Mesodermal cell (in vitro differentiated cells): ENCODE data around the gene INPP5F. TPM values are rescaled to one million over a fixed set of nuclear protein-coding genes. Genes with fewer than 3 reads are reported as not detected.

ENCODE experiments used
- H3K27ac ChIP-seq: 2 replicates; pipeline ENCODE4 v1.7.0; 2013; ENCODE audit warnings: mild to moderate bottlenecking, low read depth, low read length, moderate library complexity; ENCODE audit not compliant: severe bottlenecking
- H3K36me3 ChIP-seq: 2 replicates; pipeline ENCODE4 v1.7.1; 2013; ENCODE audit warnings: mild to moderate bottlenecking, low read length, moderate library complexity; ENCODE audit not compliant: control insufficient read depth, insufficient read depth
- H3K4me1 ChIP-seq: one replicate; pipeline ENCODE4 v1.7.1; 2013; ENCODE audit warnings: mild to moderate bottlenecking, low read length; ENCODE audit not compliant: insufficient read depth, control insufficient read depth, poor library complexity, severe bottlenecking
- H3K4me3 ChIP-seq: 2 replicates; pipeline ENCODE4 v1.7.0; 2013; ENCODE audit warnings: low read length, control low read depth, mild to moderate bottlenecking; ENCODE audit not compliant: insufficient read depth, poor library complexity, severe bottlenecking; ENCODE audit errors: extremely low read depth
- H3K9me3 ChIP-seq: 2 replicates; pipeline ENCODE4 v1.7.1; 2013; ENCODE audit warnings: mild to moderate bottlenecking, low read length, moderate library complexity; ENCODE audit not compliant: control insufficient read depth
- WGBS, 2 experiments: methylation state at CpG; one replicate each; pipeline ENCODE4 v1.1.5; 2013; ENCODE audit warnings: missing lambda C conversion rate in 2 of 2; ENCODE audit not compliant: insufficient coverage in 2 of 2; 5-methylcytosine and 5-hydroxymethylcytosine counted together
- polyA plus RNA-seq, 2 experiments: library from polyadenylated mRNA; stranded (reverse); fragments of 50-300 nt; gene quantifications; one replicate each; pipeline ENCODE4 v1.2.3, GENCODE V29; 2013

Gene INPP5F, protein sequence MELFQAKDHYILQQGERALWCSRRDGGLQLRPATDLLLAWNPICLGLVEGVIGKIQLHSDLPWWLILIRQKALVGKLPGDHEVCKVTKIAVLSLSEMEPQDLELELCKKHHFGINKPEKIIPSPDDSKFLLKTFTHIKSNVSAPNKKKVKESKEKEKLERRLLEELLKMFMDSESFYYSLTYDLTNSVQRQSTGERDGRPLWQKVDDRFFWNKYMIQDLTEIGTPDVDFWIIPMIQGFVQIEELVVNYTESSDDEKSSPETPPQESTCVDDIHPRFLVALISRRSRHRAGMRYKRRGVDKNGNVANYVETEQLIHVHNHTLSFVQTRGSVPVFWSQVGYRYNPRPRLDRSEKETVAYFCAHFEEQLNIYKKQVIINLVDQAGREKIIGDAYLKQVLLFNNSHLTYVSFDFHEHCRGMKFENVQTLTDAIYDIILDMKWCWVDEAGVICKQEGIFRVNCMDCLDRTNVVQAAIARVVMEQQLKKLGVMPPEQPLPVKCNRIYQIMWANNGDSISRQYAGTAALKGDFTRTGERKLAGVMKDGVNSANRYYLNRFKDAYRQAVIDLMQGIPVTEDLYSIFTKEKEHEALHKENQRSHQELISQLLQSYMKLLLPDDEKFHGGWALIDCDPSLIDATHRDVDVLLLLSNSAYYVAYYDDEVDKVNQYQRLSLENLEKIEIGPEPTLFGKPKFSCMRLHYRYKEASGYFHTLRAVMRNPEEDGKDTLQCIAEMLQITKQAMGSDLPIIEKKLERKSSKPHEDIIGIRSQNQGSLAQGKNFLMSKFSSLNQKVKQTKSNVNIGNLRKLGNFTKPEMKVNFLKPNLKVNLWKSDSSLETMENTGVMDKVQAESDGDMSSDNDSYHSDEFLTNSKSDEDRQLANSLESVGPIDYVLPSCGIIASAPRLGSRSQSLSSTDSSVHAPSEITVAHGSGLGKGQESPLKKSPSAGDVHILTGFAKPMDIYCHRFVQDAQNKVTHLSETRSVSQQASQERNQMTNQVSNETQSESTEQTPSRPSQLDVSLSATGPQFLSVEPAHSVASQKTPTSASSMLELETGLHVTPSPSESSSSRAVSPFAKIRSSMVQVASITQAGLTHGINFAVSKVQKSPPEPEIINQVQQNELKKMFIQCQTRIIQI
- polyA plus RNA-seq (2013, experiment 1 of 2): 87.0 TPM
- polyA plus RNA-seq (2013, experiment 2 of 2): 84.7 TPM

DNA sequence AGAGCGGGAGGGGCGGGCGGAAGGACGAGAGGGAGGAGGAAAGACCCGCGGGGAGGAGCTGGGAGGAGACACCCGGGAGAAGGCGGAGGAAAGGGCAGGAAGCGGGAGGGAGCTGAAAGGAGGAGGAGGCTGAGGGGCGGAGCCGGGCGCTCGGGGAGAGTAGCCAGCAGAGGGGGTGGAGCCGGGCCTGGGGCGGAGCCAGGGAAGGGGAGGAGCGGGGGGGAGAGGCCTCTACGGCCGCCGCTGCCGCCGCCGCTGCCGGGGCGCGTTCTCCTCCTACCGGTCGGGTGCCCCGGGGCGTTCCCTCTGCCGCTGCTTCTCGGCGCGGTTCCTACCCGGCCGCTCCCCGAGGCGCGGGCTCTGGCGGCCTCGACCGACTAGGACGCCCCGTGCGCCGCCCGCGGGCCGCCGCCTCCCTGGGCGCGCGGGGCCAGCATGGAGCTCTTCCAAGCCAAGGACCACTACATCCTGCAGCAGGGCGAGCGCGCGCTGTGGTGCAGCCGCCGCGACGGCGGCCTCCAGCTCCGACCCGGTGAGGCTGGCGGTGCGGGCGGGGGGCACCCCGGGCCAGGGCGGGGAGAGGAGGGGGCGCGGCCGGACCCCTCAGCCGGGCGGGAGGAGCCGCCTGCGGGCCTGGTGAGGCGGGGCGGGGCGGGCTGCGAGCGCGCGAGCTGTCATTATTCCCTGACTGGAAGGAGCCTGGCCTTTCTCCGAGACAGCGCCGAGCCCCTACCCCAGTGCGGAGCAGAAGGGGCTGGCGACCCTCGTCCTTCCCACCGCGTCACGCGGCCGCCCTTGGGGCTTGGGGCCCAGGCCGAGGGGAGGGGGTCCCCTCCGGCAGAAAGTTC is at the start of gene INPP5F:
TSS of gene INPP5F (plus strand) at position 223 of the 848 bp plus-strand sequence. CDS start at position 436, 213 bp downstream.
- H3K4me1 ChIP-seq: peaks cover 12% of the 10 kb centered on the region
- H3K9me3 ChIP-seq: no peaks in the 10 kb centered on the region
- 0 to 1% methylated on average over 63 to 65 of the region's 95 CpGs for WGBS, 2 experiments
- no peaks in the 10 kb centered on the region for H3K36me3 ChIP-seq
- H3K27ac ChIP-seq: peak within 1 kb of the TSS; percentile 85
- H3K4me3 ChIP-seq: peak within 1 kb of the TSS; percentile 71

DNA sequence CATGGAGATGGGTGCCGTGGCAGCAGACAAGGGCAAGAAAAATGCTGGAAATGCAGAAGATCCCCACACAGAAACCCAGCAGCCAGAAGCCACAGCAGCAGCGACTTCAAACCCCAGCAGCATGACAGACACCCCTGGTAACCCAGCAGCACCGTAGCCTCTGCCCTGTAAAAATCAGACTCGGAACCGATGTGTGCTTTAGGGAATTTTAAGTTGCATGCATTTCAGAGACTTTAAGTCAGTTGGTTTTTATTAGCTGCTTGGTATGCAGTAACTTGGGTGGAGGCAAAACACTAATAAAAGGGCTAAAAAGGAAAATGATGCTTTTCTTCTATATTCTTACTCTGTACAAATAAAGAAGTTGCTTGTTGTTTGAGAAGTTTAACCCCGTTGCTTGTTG is 48.7 kb upstream of the INPP5F start:
- Histone ChIP-seq H3K4me3 (no peak overlapping the region), H3K4me1 (peaks cover 26% of the 10 kb centered on the region), H3K36me3 (peaks cover 62% of the 10 kb centered on the region), H3K27ac (no peak overlapping the region), H3K9me3 (no peaks in the 10 kb centered on the region)
- WGBS, 2 experiments: 97 to 98% methylated on average over 5 of the region's 6 CpGs

DNA sequence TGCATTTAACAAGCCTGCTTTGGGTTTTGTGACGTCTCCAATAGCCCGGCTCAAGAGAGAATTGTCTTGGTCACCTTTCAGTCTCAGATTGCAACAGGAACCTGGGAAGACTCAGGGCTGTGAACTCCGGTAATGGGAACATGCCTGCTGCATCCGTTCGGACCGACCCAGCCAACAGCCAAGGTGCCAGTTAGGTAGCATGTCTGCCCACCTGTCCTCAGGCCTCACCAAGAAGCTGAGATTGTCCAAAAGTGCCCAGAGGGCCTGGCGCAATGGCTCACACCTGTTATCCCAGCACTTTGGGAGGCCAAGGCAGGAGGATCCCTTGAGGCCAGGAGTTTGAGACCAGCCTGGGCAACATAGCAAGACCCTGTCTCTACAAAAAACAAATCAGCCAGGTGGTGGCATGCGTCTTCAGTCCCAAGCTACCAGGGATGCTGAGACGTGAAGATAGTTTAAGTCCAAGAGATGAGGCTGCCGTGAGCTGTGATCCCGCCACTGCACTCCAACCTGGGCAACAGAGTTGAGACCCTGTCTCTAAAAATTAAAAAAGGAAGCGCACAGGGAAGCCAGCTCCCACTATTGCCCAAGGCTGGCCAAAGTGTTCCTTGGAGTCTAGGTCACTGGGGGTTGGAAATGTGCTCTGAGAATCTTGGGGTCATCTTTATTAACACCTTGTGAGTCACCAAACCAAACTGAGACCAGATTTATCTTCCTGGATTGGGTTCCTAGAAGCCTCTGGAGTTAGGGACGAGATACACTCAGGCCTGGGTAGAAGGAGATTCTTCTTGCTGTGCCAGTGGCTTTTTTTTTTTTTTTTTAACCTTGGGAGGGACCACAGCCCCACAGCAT is 47.7 kb upstream of the INPP5F start:
- Histone ChIP-seq H3K27ac (no peak overlapping the region), H3K4me3 (no peak overlapping the region), H3K4me1 (peaks cover 20% of the 10 kb centered on the region), H3K36me3 (peaks cover 52% of the 10 kb centered on the region), H3K9me3 (no peaks in the 10 kb centered on the region)
- WGBS, 2 experiments: 97 to 99% methylated on average over 11 of the region's 13 CpGs

DNA sequence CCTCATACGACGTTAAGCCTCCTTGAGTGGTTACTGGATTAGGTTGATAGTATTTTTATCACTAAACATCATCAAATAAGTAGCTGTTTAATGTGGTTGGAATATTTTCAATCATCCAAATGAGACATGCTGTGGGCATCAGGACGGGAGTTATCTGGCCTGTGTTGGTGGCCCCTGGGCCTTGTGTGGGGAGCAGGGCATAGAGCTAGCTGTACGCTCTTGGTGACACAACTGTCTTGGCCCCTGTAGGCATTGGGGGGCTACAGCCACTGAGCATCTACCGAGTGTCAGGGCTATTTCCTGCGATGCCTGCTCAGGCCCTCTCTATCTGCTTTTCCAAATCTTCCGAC is 46.4 kb upstream of the INPP5F start:
- H3K36me3 ChIP-seq: peaks cover 39% of the 10 kb centered on the region
- H3K9me3 ChIP-seq: no peaks in the 10 kb centered on the region
- H3K27ac ChIP-seq: no peak overlapping the region
- peaks cover 20% of the 10 kb centered on the region for H3K4me1 ChIP-seq
- H3K4me3 ChIP-seq: no peak overlapping the region
- 93 to 95% methylated on average over 3 to 5 of the region's 7 CpGs for WGBS, 2 experiments

DNA sequence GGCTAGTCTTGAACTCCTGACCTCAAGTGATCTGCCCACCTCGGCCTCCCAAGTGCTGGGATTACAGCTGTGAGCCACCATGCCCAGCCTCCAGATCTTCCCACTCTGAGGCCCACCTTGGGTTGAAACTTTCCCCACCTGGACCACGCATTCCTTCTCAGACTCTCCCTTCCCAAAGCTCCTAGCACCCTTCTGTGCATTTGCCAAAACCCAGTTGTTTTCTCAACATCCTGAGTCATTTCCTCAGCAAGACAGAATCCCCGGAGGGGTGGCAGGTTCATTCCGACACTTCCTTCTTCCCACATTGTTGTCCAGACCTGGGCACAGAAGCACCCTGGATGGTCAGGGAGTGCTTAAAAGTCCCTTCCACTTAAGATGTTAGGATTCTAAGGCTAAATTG is 45.8 kb upstream of the INPP5F start:
- Histone ChIP-seq H3K4me1 (peaks cover 19% of the 10 kb centered on the region), H3K27ac (peak overlapping the region; percentile 51), H3K4me3 (no peak overlapping the region), H3K9me3 (no peaks in the 10 kb centered on the region), H3K36me3 (peaks cover 33% of the 10 kb centered on the region)
- WGBS, 2 experiments: 73 to 85% methylated on average over 2 to 3 of the region's 4 CpGs

DNA sequence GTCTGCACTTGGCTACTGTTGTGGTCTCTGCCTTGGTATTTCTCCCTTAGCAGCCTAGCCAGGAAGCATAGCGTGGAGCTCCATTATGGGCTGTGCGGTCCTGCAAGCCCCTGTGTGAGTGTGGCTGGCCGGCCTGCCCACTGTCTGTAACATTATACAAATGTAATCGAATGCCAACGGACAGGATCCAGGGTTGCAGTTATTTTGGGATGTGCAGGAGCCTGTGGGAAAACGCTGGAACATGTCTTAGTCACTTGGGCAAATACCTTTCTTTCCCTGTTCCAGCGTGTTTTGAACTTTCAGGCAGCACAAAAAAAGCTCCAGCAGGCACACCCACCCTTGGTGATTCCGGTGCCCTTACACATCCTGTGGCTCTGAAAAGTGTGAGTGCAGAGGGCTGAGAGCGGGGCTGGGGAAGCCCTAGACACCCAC is 45.2 kb upstream of the INPP5F start:
- Histone ChIP-seq H3K4me3 (no peak overlapping the region), H3K9me3 (no peaks in the 10 kb centered on the region), H3K27ac (no peak overlapping the region), H3K4me1 (peaks cover 14% of the 10 kb centered on the region), H3K36me3 (peaks cover 28% of the 10 kb centered on the region)
- WGBS, 2 experiments: 90 to 99% methylated on average over 5 to 7 of the region's 9 CpGs

DNA sequence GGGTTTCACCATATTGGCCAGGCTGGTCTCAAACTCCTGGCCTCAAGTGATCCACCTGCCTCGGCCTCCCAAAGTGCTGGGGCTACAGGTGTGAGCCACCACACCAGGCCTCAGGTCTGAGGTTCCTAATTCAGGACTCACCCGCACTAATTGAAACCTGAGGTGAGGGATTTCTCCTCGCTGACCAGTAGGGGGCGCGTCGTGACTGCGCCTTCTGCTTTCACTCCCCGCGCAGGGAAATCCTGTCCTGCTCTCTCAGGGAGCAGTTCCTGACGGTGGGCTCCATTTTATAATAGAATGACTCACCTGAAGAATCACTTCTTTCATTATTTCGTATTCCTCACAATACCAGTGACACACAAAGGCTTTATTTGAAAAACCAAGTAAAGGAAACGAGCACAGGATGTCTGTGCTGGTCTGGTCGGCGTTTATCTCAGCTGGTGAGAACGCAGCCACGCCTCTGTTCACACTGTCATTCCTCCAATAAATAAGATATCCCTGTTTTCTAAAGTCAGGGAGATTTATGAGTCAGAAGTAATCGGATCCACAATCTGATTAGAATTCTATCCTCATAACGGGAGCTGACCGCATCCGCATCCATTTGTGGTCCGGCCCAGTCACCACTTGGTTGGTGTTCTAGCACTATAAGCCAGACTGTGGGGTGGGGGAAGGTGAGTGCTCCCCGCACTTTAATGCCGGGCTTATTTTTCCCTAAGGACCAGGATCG is 39.2 kb upstream of the INPP5F start:
- H3K36me3 ChIP-seq: no peaks in the 10 kb centered on the region
- WGBS, 2 experiments: 1 to 10% methylated on average over 9 to 11 of the region's 24 CpGs

DNA sequence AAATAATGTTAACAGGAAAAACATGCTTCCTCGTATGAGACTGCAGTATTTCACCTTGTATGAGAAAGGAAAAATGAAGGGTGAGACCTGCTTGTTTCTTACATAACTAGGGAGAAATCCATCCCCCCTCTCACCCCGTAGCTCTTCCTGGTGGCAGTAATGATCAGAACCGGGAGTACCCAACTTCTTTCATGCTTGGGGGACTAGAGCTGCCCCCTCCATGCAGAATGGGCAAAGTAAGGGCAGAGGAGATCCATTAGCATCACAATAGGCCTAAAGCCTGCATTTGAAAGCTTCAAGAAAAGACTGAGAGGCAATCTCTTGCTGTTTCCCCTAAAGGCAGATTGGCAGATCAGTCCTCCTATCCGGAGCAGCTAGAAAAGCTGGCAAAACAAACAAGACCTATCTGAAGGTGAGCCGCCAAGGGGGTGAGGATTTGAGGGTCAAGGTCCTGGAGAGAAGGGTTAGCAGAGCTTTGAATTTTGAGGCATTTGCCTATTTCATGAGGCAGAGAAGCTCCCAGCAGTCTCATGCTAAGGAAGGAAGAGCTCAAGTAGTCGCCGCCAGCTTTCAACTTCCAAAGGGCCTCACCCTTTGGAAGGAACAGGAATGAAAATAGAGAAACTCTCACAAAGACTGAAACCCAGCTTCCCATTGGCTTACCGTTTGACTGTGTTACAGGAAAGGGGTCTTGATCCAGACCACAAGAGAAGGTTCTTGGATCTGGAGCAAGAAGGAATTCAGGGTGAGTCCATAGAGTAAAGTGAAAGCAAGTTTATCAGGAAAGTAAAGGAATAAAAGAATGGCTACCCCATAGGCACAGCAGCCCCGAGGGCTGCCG is 38.4 kb upstream of the INPP5F start:
- Histone ChIP-seq H3K27ac (peak overlapping the region; percentile 81), H3K36me3 (no peaks in the 10 kb centered on the region), H3K4me1 (peaks cover 7% of the 10 kb centered on the region), H3K9me3 (no peaks in the 10 kb centered on the region), H3K4me3 (peak overlapping the region; percentile 21)
- 2 to 9% methylated on average over 5 to 7 of the region's 10 CpGs for WGBS, 2 experiments

More for the DNA sequence above, 39.2 kb upstream of the INPP5F start:
- Histone ChIP-seq H3K4me3 (peak overlapping the region; percentile 21), H3K27ac (peak overlapping the region; percentile 81), H3K9me3 (no peaks in the 10 kb centered on the region), H3K4me1 (peaks cover 7% of the 10 kb centered on the region)
